Anterior cingulate cortex (tissue), 58 donors: ENCODE measurements around the gene HBQ1.
"Not testable (repeated sequence)": the region's sequence is repeated elsewhere in the genome, so short reads cannot be mapped to it uniquely, and the experiment has no call there.

Source experiments
- DNase-seq, 58 donors: peaks; one replicate each; lab custom pipeline; 2025; lab: John Stamatoyannopoulos, UW

Gene HBQ1

DNA sequence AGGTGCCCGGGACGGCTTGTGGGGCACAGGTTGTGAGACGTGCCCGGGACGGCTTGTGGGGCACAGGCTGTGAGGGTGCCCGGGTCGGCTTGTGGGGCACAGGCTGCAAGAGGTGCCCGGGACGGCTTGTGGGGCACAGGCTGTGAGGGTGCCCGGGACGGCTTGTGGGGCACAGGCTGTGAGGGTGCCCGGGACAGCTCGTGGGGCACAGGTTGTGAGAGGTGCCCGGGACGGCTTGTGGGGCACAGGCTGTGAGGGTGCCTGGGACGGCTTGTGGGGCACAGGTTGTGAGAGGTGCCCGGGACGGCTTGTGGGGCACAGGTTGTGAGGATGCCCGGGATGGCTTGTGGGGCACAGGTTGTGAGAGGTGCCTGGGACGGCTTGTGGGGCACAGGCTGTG is 20.0 kb upstream of the HBQ1 start:
- not testable (repeated sequence) for DNase-seq

DNA sequence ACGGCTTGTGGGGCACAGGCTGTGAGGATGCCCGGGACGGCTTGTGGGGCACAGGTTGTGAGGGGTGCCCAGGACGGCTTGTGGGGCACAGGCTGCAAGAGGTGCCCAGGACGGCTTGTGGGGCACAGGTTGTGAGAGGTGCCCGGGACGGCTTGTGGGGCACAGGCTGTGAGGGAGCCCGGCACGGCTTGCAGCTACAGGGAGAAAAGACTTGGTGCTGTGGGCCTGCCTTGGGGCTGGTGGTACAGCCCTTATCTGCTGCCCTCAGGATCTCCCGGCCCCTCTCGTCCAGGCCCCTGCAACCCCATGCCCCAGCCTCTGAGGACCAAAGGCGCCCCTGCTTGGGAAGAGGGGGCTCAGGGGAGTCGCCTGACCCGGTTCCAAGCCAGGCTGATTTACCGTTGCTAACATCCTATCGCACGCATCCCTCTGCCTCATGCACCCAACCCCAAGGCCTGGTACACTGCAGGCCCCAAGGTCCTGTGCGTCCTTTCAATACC is 19.5 kb upstream of the HBQ1 start:
- no peak for DNase-seq

- DNase-seq, result no peak
Observed at GRCh38 chr16:162271-162991, 17.8 kb upstream of the HBQ1 start.

- not testable (repeated sequence) for DNase-seq
Observed at GRCh38 chr16:163139-163538, 17.1 kb upstream of the HBQ1 start.

GRCh38 chr16:163696-164095 is 16.6 kb upstream of the HBQ1 start:
- DNase-seq, result not testable (repeated sequence)

DNA sequence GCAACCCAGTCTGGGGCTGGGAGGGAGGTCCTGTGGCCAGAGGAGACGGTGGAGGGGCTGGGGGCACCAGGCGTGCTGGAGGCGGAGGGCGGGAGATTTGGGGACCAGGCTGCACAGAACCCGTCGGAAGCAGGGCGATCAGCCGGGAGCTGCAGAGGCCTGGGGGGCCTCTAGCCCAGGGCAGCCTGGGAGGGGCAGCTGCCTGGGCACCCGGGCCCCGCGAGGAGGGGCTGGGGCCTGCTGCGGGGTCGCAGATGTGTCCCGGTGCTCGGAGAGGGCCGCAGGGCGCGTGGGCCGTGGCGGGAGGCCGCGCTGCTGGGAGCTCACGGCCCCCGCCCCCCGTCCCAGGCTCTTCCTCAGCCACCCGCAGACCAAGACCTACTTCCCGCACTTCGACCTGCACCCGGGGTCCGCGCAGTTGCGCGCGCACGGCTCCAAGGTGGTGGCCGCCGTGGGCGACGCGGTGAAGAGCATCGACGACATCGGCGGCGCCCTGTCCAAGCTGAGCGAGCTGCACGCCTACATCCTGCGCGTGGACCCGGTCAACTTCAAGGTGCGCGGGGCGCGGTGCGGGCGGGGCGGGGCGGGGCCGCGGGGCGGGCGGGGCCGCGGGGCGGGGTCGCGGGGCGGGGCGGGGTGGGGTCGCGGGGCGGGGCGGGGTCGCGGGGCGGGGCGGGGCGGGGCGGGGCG is 16.0 kb upstream of the HBQ1 start:
- DNase-seq, result not testable (repeated sequence)

GRCh38 chr16:164827-165538 is 15.3 kb upstream of the HBQ1 start:
- no peak for DNase-seq

GRCh38 chr16:165539-166374 is 14.5 kb upstream of the HBQ1 start, which contains the start of gene HBM:
Gene HBM, plus strand, starts transcription at chr16:165978. Its CDS starts 20 bp downstream, at chr16:165998.
- DNase-seq, result no peak

DNA sequence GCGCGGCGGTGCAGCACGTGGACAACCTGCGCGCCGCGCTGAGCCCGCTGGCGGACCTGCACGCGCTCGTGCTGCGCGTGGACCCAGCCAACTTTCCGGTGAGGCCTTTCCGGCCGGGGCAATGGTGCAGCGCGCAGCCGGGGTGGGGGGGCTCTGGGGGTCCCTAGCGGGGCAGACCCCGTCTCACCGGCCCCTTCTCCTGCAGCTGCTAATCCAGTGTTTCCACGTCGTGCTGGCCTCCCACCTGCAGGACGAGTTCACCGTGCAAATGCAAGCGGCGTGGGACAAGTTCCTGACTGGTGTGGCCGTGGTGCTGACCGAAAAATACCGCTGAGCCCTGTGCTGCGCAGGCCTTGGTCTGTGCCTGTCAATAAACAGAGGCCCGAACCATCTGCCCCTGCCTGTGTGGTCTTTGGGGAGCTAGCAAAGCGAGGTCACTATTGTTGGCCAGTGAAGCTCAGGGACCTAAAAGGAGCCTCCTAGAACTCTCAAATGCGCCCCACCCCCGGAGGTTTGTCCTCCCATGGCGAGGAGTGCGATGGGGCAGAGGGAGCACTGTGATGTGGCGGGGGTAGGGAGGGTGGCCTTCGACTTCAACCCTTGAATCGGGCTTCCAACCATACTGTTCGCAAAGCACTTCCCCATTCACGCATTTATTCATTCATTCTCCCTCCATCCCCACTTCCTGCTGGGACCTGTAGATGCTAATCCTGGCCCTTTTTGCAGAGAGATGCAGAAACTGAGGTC is 13.7 kb upstream of the HBQ1 start:
- no peak for DNase-seq

DNA sequence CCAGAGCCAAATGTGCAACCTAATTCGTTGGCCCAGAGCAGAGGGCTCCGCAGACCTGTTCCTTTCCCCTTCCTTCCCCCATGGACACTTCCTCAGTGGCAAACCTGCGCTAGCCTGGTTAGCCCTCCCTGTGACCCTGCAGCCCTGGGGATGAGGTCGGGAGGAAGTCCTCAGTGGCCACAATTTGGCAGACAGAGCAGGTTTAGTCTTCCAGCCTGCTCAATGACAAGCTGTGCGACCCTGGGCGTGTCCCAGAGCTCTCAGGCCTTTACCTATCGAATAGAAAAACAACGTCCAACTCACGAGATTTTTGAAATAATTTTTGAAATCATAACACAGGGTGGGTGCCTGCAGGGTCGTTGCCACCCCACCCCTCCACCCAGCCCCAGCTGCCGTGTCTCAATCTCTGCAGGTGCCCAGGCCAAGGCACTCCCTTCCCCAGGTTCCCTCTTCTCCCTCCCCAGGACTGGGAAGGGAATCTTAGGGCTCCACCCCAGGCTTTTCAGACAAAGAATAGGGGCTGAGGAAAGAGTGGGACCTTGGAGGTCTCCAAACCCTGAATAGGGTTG is 13.1 kb upstream of the HBQ1 start:
- DNase-seq, result no peak

DNA sequence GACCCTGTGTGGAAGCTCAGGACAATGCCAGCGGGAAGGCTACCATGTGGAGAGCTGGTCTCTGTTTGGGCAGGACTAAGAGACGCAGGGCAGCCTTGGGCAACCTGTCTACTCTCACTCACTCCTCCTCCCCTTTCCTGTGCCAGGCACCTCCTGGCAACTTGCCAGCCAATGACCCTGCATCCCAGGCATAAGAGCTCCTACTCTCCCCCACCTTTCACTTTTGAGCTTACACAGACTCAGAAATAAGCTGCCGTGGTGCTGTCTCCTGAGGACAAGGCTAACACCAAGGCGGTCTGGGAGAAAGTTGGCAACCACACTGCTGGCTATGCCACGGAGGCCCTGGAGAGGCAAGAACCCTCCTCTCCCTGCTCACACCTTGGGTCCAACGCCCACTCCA is 11.8 kb upstream of the HBQ1 start:
- no peak for DNase-seq

DNA sequence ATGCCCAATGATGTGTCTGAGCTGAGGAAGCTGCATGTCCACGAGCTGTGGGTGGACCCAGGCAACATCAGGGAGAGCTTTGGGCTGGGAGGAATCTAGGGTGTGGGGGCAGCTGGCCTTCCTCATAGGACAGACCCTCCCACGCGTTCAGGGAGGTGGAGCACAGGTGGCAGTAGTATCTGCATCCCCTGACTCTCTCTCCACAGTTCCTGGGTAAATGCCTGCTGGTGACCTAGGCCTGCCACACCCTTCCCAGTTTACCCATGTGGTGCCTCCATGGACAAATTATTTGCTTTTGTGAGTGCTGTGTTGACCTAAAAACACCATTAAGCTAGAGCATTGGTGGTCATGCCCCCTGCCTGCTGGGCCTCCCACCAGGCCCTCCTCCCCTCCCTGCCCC is 11.2 kb upstream of the HBQ1 start:
- DNase-seq, result no peak

DNA sequence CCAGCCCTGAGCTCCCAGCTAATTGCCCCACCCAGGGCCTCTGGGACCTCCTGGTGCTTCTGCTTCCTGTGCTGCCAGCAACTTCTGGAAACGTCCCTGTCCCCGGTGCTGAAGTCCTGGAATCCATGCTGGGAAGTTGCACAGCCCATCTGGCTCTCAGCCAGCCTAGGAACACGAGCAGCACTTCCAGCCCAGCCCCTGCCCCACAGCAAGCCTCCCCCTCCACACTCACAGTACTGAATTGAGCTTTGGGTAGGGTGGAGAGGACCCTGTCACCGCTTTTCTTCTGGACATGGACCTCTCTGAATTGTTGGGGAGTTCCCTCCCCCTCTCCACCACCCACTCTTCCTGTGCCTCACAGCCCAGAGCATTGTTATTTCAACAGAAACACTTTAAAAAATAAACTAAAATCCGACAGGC is 10.2 kb upstream of the HBQ1 start:
- DNase-seq, result not testable (repeated sequence)

DNA sequence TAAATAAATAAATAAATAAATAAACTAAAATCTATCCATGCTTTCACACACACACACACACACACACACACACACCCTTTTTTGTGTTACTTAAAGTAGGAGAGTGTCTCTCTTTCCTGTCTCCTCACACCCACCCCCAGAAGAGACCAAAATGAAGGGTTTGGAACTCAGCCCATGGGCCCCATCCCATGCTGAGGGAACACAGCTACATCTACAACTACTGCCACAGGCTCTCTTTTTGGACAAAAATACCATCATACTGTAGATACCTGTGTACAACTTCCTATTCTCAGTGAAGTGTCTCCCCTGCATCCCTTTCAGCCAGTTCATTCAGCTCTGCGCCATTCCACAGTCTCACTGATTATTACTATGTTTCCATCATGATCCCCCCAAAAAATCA is 9.5 kb upstream of the HBQ1 start:
- DNase-seq, result no peak

DNA sequence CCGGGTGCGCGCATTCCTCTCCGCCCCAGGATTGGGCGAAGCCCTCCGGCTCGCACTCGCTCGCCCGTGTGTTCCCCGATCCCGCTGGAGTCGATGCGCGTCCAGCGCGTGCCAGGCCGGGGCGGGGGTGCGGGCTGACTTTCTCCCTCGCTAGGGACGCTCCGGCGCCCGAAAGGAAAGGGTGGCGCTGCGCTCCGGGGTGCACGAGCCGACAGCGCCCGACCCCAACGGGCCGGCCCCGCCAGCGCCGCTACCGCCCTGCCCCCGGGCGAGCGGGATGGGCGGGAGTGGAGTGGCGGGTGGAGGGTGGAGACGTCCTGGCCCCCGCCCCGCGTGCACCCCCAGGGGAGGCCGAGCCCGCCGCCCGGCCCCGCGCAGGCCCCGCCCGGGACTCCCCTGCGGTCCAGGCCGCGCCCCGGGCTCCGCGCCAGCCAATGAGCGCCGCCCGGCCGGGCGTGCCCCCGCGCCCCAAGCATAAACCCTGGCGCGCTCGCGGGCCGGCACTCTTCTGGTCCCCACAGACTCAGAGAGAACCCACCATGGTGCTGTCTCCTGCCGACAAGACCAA is 7.8 kb upstream of the HBQ1 start, which contains the start of gene HBA2:
Gene HBA2, plus strand, starts transcription at position 503 of the 568 bp plus-strand sequence. Its CDS starts 37 bp downstream, at position 540.
- not testable (repeated sequence) for DNase-seq

- not testable (repeated sequence) for DNase-seq
Observed at GRCh38 chr16:173211-173854, 6.9 kb upstream of the HBQ1 start.

DNA sequence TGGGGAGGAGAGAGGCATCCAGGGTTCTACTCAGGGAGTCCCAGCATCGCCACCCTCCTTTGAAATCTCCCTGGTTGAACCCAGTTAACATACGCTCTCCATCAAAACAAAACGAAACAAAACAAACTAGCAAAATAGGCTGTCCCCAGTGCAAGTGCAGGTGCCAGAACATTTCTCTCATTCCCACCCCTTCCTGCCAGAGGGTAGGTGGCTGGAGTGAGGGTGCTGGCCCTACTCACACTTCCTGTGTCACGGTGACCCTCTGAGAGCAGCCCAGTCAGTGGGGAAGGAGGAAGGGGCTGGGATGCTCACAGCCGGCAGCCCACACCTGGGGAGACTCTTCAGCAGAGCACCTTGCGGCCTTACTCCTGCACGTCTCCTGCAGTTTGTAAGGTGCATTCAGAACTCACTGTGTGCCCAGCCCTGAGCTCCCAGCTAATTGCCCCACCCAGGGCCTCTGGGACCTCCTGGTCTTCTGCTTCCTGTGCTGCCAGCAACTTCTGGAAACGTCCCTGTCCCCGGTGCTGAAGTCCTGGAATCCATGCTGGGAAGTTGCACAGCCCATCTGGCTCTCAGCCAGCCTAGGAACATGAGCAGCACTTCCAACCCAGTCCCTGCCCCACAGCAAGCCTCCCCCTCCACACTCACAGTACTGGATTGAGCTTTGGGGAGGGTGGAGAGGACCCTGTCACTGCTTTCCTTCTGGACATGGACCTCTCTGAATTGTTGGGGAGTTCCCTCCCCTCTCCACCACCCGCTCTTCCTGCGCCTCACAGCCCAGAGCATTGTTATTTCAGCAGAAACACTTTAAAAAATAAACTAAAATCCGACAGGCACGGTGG is 6.1 kb upstream of the HBQ1 start:
- not testable (repeated sequence) for DNase-seq
